WTC11 (cell line): ENCODE data around the gene TANGO2. TPM values are rescaled to one million over a fixed set of nuclear protein-coding genes. Genes with fewer than 3 reads are reported as not detected.

Experiments used
- ATAC-seq: fragments of 200-7000 bp; cut with Tn5 transposase; 2 replicates; pipeline ENCODE4 v1.10.0; 2021; ENCODE audit warnings: mild to moderate bottlenecking, moderate library complexity
- CTCF ChIA-PET: fragments of 300-600 bp; sonication (Branson Sonifier 250); formaldehyde crosslinking; loops from one replicate; lab custom pipeline; 2021; ENCODE audit warnings: antibody characterized with exemption; lab: Charles Lee
- POLR2A ChIA-PET: fragments of 350-600 bp; sonication (Branson Sonifier 250); formaldehyde crosslinking; loops from one replicate; lab custom pipeline; 2021; ENCODE audit warnings: antibody characterized with exemption; lab: Charles Lee
- DNase-seq: peaks from one replicate; pipeline ENCODE4 v3.0.0; 2021; ENCODE audit warnings: low spot score
- H3K27ac Mint-ChIP-seq: 2 replicates; pipeline ENCODE4 v1.8.0; 2021; ENCODE audit warnings: mixed read lengths
- H3K27me3 Mint-ChIP-seq: 2 replicates; pipeline ENCODE4 v1.8.0; 2021; ENCODE audit warnings: low read depth, mild to moderate bottlenecking, moderate library complexity, mixed read lengths
- H3K36me3 Mint-ChIP-seq: 2 replicates; pipeline ENCODE4 v1.8.0; 2021; ENCODE audit warnings: mixed read lengths
- H3K4me1 Mint-ChIP-seq: 2 replicates; pipeline ENCODE4 v1.8.0; 2022; ENCODE audit warnings: mixed read lengths
- H3K4me3 Mint-ChIP-seq: 2 replicates; pipeline ENCODE4 v1.8.0; 2021; ENCODE audit warnings: mild to moderate bottlenecking, moderate library complexity, mixed read lengths
- H3K9me3 Mint-ChIP-seq: 2 replicates; pipeline ENCODE4 v1.8.0; 2021; ENCODE audit warnings: mixed read lengths
- ETV6 ChIP-seq: sonication (generic); formaldehyde crosslinking; IDR thresholded peaks from 2 replicates; pipeline ENCODE4 v1.8.1; 2022; ENCODE audit warnings: mild to moderate bottlenecking, missing genetic modification reagents
- FOXK1 ChIP-seq: sonication (generic); formaldehyde crosslinking; IDR thresholded peaks from 2 replicates; pipeline ENCODE4 v1.8.0; 2022; ENCODE audit warnings: mild to moderate bottlenecking, moderate library complexity, missing genetic modification reagents
- GTF2I ChIP-seq: fragments of 250-450 bp; sonication (Bioruptor Pico); conservative IDR thresholded peaks from 2 replicates; pipeline ENCODE4 v1.4.0; 2021; ENCODE audit warnings: mild to moderate bottlenecking
- JAZF1 ChIP-seq: fragments of 250-450 bp; sonication (Bioruptor Pico); IDR thresholded peaks from 2 replicates; pipeline ENCODE4 v1.9.0; 2021; ENCODE audit warnings: moderate library complexity, mild to moderate bottlenecking, inconsistent platforms
- NFYB ChIP-seq: sonication (generic); formaldehyde crosslinking; conservative IDR thresholded peaks from 2 replicates; pipeline ENCODE4 v1.8.0; 2022; ENCODE audit warnings: low read depth, missing genetic modification reagents
- SP1 ChIP-seq: sonication (generic); formaldehyde crosslinking; conservative IDR thresholded peaks from 2 replicates; pipeline ENCODE4 v1.8.1; 2022; ENCODE audit warnings: missing genetic modification reagents
- ZNF121 ChIP-seq: sonication (generic); formaldehyde crosslinking; IDR thresholded peaks from 2 replicates; pipeline ENCODE4 v1.8.0; 2023; ENCODE audit warnings: missing genetic modification reagents
- ZNF138 ChIP-seq: sonication (generic); formaldehyde crosslinking; conservative IDR thresholded peaks from 2 replicates; pipeline ENCODE4 v1.8.1; 2022; ENCODE audit warnings: mild to moderate bottlenecking, moderate library complexity, missing genetic modification reagents
- ZNF317 ChIP-seq: sonication (generic); formaldehyde crosslinking; IDR thresholded peaks from 2 replicates; pipeline ENCODE4 v1.8.1; 2023; ENCODE audit warnings: low read depth, mild to moderate bottlenecking, moderate library complexity, missing genetic modification reagents, borderline replicate concordance
- ZNF671 ChIP-seq: fragments of 250-450 bp; sonication (Bioruptor Pico); IDR thresholded peaks from 2 replicates; pipeline ENCODE4 v1.8.0; 2021; ENCODE audit warnings: mild to moderate bottlenecking
- total RNA-seq: library from RNA; stranded (reverse); gene quantifications from 3 replicates; pipeline ENCODE4 v1.2.3, GENCODE V29; 2021
- TF ChIP-seq, protein P1 (sequence below): sonication (generic); formaldehyde crosslinking; IDR thresholded peaks from 2 replicates; pipeline ENCODE4 v1.8.1; 2022; ENCODE audit warnings: low read depth, mild to moderate bottlenecking, moderate library complexity, missing genetic modification reagents, borderline replicate concordance
- TF ChIP-seq, protein P2 (sequence below): fragments of 250-450 bp; sonication (Bioruptor Pico); IDR thresholded peaks from 2 replicates; pipeline ENCODE4 v1.9.0; 2021; ENCODE audit warnings: moderate library complexity, mild to moderate bottlenecking, inconsistent platforms, borderline replicate concordance
- TF ChIP-seq, protein P3 (sequence below): fragments of 250-450 bp; sonication (Bioruptor Pico); IDR thresholded peaks from 2 replicates; pipeline ENCODE4 v2.1.2; 2022; ENCODE audit warnings: mild to moderate bottlenecking, moderate library complexity
- TF ChIP-seq, protein P4 (sequence below): sonication (generic); formaldehyde crosslinking; IDR thresholded peaks from 2 replicates; pipeline ENCODE4 v1.8.1; 2022; ENCODE audit warnings: mild to moderate bottlenecking, moderate library complexity, missing genetic modification reagents
- TF ChIP-seq, protein P5 (sequence below): sonication (generic); formaldehyde crosslinking; IDR thresholded peaks from 2 replicates; pipeline ENCODE4 v1.8.1; 2023; ENCODE audit warnings: mild to moderate bottlenecking, missing genetic modification reagents
- TF ChIP-seq, protein P6 (sequence below): sonication (generic); formaldehyde crosslinking; IDR thresholded peaks from 2 replicates; pipeline ENCODE4 v1.8.0; 2022; ENCODE audit warnings: mild to moderate bottlenecking, missing genetic modification reagents
- TF ChIP-seq, protein P7 (sequence below): sonication (generic); formaldehyde crosslinking; IDR thresholded peaks from 2 replicates; pipeline ENCODE4 v1.8.0; 2023; ENCODE audit warnings: missing genetic modification reagents, mild to moderate bottlenecking, borderline replicate concordance
- TF ChIP-seq, protein P8 (sequence below): sonication (generic); formaldehyde crosslinking; IDR thresholded peaks from 2 replicates; pipeline ENCODE4 v1.8.1; 2023; ENCODE audit warnings: mild to moderate bottlenecking, moderate library complexity, missing genetic modification reagents

The TANGO2 gene
- total RNA-seq, 1 experiment from 2014 or later = 14.8 TPM

DNA sequence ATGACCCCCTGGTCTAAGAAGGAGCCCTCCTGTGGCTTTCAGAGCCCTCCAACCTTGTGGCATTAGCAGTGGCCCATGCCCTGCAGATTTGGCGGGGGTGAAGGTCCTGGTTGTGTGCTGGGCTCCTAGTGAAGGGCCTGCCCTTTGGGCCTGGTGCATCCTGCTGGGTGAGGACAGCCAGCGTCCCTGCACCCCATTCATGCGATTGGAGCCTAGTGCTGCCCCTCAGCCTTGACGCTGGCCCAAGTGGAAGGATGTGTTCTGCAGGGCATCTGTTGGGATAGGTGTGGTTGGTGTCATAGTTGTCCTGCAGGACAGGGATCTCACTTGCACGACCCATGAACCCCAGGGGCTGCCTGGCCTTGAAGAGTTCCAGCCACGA lies 31.0 kb downstream of the TANGO2 start:
- CTCF ChIA-PET = interaction anchor here (0.8 kb wide), 1 partner anchor 12 kb away, joined by 3 read pairs; no protein-coding TSS in a partner anchor
- H3K36me3 Mint-ChIP-seq = peaks cover 22% of the 10 kb centered on the region
- H3K9me3 Mint-ChIP-seq = peaks cover 14% of the 10 kb centered on the region
- H3K4me1 Mint-ChIP-seq = no peaks in the 10 kb centered on the region
- no peak for ATAC-seq
- H3K27me3 Mint-ChIP-seq = no peaks in the 10 kb centered on the region
- DNase-seq = no peak
- H3K27ac Mint-ChIP-seq = no peak overlapping the region
- H3K4me3 Mint-ChIP-seq = no peak overlapping the region
- POLR2A ChIA-PET = no interaction called here
- TF ChIP-seq FOXK1 (CRISPR knock-in tag) = no peak
- no peak for TF ChIP-seq ZNF121 (CRISPR knock-in tag)
- no peak for TF ChIP-seq JAZF1 (CRISPR knock-in tag)
- TF ChIP-seq ETV6 (CRISPR knock-in tag) = no peak
- TF ChIP-seq, protein P1, sequence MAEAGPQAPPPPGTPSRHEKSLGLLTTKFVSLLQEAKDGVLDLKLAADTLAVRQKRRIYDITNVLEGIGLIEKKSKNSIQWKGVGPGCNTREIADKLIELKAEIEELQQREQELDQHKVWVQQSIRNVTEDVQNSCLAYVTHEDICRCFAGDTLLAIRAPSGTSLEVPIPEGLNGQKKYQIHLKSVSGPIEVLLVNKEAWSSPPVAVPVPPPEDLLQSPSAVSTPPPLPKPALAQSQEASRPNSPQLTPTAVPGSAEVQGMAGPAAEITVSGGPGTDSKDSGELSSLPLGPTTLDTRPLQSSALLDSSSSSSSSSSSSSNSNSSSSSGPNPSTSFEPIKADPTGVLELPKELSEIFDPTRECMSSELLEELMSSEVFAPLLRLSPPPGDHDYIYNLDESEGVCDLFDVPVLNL = no peak
- TF ChIP-seq, protein P2, sequence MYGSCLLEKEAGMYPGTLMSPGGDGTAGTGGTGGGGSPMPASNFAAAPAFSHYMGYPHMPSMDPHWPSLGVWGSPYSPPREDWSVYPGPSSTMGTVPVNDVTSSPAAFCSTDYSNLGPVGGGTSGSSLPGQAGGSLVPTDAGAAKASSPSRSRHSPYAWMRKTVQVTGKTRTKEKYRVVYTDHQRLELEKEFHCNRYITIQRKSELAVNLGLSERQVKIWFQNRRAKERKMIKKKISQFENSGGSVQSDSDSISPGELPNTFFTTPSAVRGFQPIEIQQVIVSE (CRISPR knock-in tag) = no peak
- TF ChIP-seq, protein P3, sequence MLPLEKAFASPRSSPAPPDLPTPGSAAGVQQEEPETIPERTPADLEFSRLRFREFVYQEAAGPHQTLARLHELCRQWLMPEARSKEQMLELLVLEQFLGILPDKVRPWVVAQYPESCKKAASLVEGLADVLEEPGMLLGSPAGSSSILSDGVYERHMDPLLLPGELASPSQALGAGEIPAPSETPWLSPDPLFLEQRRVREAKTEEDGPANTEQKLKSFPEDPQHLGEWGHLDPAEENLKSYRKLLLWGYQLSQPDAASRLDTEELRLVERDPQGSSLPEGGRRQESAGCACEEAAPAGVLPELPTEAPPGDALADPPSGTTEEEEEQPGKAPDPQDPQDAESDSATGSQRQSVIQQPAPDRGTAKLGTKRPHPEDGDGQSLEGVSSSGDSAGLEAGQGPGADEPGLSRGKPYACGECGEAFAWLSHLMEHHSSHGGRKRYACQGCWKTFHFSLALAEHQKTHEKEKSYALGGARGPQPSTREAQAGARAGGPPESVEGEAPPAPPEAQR (CRISPR knock-in tag) = no peak
- no peak for TF ChIP-seq ZNF317 (CRISPR knock-in tag)
- TF ChIP-seq NFYB (CRISPR knock-in tag) = no peak
- TF ChIP-seq, protein P4, sequence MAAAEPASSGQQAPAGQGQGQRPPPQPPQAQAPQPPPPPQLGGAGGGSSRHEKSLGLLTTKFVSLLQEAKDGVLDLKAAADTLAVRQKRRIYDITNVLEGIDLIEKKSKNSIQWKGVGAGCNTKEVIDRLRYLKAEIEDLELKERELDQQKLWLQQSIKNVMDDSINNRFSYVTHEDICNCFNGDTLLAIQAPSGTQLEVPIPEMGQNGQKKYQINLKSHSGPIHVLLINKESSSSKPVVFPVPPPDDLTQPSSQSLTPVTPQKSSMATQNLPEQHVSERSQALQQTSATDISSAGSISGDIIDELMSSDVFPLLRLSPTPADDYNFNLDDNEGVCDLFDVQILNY (CRISPR knock-in tag) = no peak
- TF ChIP-seq SP1 (CRISPR knock-in tag) = no peak
- no peak for TF ChIP-seq ZNF671

DNA sequence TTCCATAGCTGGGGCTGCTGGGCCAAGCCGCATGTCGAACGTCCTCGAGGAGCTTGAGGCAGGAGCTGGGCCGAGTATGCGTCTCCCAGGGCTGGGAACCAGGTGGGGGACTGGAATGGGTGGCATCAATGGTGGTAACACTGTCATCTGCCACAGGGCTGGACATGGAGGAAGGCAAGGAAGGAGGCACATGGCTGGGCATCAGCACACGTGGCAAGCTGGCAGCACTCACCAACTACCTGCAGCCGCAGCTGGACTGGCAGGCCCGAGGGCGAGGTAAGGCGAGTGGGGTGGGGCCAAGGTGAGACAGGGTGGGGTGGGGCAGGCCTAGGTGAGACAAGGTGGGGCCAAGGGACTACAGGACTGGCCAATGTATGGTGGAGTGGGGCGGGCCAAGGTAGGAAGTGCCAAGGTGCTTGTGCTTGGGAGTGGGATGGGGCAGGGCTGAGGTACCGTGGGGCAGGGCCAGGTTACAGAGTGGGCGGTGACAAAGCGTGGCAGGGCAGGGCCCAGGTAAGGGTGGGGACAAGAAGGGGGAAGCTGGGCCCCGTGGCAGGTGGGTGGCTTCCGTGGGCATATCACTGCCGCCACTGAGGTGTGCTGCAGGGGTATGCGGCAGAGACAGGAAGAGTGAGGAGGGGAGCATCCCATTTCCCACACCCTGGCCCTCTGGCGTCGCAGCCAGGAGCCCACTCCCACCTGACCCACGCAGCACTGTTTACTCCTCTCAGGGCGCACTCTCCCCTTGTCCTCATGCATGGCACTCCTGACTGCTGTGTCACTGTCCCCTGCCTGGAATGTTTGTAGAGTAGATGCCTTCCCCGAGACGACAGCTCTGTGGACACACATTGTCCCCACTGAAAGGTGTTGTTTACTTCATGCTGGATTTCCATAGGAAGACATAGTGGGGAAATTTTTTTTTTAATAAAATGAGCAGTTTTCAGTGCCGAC lies 31.7 kb downstream of the TANGO2 start:
- CTCF ChIA-PET = interaction anchor here (0.8 kb wide), 1 partner anchor 11 kb away, joined by 3 read pairs; no protein-coding TSS in a partner anchor
- Mint-ChIP-seq H3K27ac (no peak overlapping the region), H3K4me3 (no peak overlapping the region), H3K27me3 (no peaks in the 10 kb centered on the region), H3K36me3 (peaks cover 21% of the 10 kb centered on the region), H3K9me3 (peaks cover 14% of the 10 kb centered on the region), H3K4me1 (no peaks in the 10 kb centered on the region)
- ATAC-seq = no peak; the same call in 1 of the 2 replicates
- POLR2A ChIA-PET = no interaction called here
- DNase-seq = no peak
- TF ChIP-seq, protein P4 (CRISPR knock-in tag) = no peak
- TF ChIP-seq GTF2I (no peak), ZNF138 (no peak)
- TF ChIP-seq, protein P5, sequence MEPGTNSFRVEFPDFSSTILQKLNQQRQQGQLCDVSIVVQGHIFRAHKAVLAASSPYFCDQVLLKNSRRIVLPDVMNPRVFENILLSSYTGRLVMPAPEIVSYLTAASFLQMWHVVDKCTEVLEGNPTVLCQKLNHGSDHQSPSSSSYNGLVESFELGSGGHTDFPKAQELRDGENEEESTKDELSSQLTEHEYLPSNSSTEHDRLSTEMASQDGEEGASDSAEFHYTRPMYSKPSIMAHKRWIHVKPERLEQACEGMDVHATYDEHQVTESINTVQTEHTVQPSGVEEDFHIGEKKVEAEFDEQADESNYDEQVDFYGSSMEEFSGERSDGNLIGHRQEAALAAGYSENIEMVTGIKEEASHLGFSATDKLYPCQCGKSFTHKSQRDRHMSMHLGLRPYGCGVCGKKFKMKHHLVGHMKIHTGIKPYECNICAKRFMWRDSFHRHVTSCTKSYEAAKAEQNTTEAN = no peak
- TF ChIP-seq, protein P6, sequence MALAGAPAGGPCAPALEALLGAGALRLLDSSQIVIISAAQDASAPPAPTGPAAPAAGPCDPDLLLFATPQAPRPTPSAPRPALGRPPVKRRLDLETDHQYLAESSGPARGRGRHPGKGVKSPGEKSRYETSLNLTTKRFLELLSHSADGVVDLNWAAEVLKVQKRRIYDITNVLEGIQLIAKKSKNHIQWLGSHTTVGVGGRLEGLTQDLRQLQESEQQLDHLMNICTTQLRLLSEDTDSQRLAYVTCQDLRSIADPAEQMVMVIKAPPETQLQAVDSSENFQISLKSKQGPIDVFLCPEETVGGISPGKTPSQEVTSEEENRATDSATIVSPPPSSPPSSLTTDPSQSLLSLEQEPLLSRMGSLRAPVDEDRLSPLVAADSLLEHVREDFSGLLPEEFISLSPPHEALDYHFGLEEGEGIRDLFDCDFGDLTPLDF (CRISPR knock-in tag) = no peak
- TF ChIP-seq, protein P7, sequence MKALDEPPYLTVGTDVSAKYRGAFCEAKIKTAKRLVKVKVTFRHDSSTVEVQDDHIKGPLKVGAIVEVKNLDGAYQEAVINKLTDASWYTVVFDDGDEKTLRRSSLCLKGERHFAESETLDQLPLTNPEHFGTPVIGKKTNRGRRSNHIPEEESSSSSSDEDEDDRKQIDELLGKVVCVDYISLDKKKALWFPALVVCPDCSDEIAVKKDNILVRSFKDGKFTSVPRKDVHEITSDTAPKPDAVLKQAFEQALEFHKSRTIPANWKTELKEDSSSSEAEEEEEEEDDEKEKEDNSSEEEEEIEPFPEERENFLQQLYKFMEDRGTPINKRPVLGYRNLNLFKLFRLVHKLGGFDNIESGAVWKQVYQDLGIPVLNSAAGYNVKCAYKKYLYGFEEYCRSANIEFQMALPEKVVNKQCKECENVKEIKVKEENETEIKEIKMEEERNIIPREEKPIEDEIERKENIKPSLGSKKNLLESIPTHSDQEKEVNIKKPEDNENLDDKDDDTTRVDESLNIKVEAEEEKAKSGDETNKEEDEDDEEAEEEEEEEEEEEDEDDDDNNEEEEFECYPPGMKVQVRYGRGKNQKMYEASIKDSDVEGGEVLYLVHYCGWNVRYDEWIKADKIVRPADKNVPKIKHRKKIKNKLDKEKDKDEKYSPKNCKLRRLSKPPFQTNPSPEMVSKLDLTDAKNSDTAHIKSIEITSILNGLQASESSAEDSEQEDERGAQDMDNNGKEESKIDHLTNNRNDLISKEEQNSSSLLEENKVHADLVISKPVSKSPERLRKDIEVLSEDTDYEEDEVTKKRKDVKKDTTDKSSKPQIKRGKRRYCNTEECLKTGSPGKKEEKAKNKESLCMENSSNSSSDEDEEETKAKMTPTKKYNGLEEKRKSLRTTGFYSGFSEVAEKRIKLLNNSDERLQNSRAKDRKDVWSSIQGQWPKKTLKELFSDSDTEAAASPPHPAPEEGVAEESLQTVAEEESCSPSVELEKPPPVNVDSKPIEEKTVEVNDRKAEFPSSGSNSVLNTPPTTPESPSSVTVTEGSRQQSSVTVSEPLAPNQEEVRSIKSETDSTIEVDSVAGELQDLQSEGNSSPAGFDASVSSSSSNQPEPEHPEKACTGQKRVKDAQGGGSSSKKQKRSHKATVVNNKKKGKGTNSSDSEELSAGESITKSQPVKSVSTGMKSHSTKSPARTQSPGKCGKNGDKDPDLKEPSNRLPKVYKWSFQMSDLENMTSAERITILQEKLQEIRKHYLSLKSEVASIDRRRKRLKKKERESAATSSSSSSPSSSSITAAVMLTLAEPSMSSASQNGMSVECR (CRISPR knock-in tag) = no peak
- TF ChIP-seq, protein P8, sequence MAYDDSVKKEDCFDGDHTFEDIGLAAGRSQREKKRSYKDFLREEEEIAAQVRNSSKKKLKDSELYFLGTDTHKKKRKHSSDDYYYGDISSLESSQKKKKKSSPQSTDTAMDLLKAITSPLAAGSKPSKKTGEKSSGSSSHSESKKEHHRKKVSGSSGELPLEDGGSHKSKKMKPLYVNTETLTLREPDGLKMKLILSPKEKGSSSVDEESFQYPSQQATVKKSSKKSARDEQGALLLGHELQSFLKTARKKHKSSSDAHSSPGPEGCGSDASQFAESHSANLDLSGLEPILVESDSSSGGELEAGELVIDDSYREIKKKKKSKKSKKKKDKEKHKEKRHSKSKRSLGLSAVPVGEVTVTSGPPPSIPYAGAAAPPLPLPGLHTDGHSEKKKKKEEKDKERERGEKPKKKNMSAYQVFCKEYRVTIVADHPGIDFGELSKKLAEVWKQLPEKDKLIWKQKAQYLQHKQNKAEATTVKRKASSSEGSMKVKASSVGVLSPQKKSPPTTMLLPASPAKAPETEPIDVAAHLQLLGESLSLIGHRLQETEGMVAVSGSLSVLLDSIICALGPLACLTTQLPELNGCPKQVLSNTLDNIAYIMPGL = no peak
